ENCODE data around the gene SNTB2.

GRCh38 chr16:69191136-69191535, 4.2 kb downstream of the SNTB2 start:
- TF ChIP-seq ZNF274 (IDR thresholded peaks at IDR 0.05; ENCODE audit: low read depth, low read length) (no peak), YY1 (IDR thresholded peaks at IDR 0.05; ENCODE audit: insufficient read depth, insufficient read length) (no peak)

Measured in NT2/D1 (cell line).